EL (cell line): ENCODE results near the gene TRNAU1AP.
"Not testable (repeated sequence)": the region's sequence is repeated elsewhere in the genome, so short reads cannot be mapped to it uniquely, and the experiment has no call there.

Experiments
- DNase-seq: peaks from one replicate; pipeline ENCODE4 v3.0.0-alpha.2; 2016

Gene TRNAU1AP

DNA sequence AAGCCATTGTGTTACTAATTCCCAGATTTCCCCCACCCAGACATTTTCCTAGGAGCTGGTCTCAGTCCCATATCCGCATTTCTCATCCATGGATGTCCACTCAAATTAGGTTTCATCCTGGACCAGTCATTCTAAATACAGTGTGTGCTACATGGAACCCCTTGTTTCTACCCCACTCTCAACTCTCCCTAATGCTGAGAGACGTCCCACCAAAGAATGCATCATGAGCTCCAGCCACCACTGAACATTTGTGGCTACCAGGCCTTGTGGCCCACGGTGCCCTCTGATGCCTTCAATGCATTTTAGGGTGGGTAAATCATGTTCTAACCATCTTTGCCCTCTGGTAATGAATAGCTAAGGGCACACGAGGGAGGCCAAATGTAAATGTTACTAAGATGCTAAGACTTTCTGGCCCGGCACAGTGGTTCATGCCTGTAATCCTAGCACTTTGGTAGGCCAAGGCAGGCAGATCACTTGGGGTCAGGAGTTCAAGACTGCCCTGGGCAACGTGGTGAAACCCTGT lies 25.9 kb downstream of the TRNAU1AP start:
- peak; percentile 15 for DNase-seq

DNA sequence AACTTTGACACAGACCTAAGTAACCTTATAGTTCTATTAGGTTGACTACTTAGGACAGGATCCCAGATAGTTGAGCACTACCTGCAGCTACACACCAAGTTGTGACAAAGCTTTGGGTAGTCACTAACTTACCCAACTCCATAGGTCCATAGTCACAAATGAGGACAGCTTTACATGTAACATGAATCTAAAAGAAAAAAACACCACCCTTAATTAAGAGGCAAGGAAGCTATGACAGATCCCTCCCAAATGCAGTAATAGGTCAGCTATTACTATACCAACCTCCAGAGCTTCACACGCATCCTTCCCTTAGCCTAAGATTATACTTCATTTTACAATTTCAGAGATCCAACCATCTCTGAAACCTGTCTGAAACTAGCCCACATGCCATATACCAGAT lies 26.5 kb downstream of the TRNAU1AP start:
- peak; percentile 15 for DNase-seq

DNA sequence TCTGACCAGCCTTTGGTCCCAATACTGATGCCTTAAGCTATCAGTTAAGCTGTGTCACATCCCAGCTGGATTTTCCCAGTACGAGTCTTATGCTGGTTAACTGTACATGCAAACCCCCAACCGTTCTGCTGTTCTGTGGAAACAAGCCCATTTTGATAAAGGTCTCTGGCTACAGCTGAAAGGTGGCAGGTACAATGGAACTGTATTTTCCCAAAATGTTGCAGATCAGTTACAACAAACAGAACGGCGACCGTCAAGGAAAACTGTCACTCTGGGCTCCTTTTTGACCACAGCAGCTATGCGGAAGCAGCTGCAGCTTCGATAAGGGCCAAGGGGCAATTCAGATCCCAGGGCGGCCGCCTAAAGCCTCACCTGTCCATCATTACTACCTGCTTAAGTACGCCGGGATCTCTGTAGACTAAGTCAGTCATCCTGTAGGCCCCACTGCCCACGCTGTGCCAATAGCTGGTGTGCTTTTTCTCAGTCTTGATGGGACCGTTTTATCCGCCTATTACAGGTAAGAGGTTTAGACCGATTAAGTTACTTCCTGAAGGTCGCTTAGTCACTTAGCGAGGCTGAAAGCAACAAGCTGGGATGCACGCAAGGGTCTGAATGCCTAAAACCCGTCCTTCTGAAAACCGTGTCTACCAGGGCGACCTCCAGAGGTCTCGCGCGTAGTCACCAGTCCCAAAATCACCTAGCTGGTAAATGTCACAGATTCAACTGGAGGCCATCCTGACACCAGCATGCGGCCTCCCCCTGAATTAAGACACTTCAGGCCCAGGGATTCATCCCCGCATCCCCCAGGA lies 28.0 kb downstream of the TRNAU1AP start:
- DNase-seq, result peak; percentile 34

DNA sequence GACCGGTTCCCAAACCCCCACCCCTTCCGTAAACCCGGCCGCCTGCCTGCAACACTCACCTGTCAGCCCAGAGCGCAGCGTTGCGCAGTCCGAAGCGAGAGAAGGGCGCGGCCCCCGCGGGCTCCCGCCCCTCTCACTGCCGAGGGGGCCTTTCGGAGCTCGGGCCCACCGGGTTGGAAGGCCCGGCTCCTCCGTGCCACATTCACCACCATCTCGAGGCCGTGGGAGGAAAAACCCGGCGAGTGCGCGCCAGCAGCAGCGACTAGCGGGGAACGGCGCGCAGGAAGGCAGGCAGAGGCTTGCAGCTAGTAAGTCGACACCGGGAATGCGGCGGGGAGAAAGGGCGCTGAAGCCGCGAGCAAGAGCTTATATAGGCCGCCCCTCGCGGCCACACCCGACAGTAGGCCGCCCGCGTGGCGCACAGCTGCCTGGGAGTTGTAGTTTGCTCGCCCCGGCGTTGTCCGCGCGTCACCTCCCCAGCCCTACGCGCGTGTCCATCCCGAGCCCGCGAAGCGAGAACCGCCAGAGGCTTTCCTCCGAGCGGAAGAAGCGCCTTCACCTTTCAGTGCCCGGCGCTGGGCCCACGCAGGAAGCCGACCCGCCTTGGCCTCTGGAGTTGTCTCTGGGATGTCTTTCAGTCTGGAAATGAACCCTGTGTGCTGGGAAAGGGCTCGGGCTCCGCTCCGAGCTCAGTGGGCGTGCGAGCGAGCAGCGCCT lies 28.8 kb downstream of the TRNAU1AP start:
- peak; percentile 96 for DNase-seq

DNA sequence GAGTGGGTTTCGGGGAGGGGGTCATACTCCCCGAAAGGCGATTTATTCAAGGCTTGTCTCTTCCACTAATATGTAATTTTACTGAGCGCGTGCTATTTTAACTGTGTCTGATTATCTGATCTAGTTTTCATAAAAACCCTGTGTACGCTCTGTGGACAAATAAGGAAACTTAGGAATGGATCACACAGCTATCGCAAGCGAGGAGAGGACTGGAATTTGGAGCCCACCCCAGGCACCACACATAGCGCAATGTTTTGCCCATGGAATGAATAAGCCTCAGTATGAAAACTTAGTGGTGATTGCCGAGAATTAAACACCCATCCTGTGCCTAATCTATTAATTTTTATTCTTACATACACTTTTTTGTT lies 29.3 kb downstream of the TRNAU1AP start:
- peak; percentile 47 for DNase-seq

DNA sequence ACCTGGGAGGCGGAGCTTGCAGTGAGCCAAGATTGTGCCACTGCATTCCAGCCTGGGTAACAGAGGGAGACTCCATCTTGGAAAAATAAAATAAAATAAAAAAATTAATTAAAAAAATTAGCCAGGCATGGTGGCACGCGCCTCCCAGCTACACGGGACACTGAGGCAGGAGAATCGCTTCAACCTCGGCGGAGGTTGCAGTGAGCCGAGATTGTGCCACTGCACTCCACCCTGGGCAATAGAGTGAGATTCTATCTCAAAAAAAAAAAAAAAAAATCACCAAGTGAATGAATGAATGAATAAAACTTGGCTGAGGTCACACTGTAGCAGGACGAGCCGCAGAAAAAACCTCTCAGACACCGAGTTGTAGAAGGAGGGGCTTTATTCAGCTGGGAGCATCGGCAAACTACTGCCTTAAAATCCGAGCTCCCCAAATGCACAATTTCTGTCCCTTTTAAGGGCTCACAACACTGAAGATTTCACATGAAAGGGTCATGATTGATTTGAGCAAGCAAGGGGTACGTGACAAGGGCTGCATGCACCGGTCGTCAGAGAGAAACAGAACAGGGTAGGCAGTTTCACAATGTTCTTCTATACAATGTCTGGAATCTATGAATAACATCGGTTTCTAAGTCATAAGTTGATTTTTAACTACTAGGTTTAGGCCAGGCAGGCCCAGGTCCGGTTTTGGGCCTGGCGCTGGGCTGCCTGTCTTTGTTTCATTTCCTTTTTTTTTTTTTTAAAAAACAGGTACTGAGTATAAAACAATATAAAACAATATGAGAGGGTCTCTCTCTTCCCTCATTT lies 33.9 kb downstream of the TRNAU1AP start:
- DNase-seq, result not testable (repeated sequence)

DNA sequence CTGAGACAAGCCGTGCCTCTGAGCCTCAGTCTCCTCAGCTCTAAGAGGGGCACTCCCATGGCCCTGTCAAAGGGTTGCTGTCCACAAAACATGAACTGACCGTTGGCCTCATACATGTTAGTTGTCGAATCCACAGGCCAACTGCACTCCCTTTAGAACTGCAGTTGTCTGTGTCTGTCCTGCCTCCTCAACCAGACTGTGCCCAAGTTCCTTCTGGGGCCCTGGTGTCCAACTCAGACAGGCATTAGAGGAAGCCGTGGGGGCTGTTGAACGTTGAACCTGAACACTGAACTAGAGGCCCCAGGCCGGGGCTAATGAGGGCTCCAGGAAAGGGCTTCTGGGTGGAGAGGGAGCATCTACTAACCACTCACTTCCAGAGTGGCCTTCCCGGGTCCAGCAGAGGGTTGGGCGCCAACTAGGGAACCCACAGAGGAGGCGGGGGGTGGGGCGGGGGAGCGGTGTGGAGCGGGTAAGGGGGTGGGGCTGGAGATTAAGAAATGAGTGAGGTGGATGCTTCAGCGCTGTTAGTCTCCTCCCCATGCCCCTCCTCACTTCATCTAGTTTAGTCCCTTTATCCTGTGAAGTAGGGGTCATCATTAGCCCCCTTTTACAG lies 38.9 kb downstream of the TRNAU1AP start, which contains the start of gene RAB42:
TSS of gene RAB42 (plus strand) at position 558 of the 613 bp plus-strand sequence. CDS start 247 bp downstream, outside the sequence.
- peak; percentile 57 for DNase-seq

DNA sequence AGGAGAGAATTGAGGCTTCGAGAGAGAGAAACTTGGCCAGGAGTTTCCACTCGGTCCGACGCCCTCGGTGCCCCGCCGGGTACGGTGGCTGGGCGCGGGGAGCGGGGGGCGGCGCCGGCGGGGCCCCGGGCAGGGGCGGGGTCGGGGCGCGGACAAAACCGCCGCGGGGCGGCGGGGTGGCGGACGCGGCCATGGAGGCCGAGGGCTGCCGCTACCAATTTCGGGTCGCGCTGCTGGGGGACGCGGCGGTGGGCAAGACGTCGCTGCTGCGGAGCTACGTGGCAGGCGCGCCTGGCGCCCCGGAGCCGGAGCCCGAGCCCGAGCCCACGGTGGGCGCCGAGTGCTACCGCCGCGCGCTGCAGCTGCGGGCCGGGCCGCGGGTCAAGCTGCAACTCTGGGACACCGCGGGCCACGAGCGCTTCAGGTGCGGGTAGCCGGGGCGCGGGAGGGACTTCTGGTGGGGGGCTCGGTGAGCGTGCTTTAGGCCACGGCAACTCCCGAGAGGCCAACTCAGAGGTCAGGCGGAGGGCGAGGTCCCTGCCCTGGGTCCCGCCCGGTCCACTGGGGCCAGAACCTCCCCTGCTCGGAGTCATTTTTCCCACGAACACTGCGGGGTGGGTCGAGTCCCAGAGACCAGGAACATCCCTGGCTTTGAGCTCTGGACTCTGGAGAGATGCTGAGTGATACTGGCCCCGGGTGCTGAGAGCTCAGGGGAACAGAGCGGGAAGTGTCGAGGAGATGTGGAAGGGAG lies 39.6 kb downstream of the TRNAU1AP start:
- peak; percentile 21 for DNase-seq

DNA sequence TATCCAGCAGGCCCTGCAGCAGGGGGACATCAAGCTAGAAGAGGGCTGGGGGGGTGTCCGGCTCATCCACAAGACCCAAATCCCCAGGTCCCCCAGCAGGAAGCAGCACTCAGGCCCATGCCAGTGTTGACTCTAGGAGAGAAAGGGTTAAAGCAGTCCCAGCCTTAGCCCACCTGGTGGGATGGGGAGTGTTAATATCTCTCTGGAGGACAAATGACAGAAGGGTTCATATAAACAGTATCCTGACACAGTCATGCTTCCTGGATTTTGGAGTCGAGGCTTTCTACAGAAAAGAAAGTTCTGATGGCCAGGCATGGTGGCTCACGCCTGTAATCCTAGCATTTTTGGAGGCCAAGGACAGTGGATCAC lies 41.1 kb downstream of the TRNAU1AP start:
- DNase-seq, result not testable (repeated sequence)

DNA sequence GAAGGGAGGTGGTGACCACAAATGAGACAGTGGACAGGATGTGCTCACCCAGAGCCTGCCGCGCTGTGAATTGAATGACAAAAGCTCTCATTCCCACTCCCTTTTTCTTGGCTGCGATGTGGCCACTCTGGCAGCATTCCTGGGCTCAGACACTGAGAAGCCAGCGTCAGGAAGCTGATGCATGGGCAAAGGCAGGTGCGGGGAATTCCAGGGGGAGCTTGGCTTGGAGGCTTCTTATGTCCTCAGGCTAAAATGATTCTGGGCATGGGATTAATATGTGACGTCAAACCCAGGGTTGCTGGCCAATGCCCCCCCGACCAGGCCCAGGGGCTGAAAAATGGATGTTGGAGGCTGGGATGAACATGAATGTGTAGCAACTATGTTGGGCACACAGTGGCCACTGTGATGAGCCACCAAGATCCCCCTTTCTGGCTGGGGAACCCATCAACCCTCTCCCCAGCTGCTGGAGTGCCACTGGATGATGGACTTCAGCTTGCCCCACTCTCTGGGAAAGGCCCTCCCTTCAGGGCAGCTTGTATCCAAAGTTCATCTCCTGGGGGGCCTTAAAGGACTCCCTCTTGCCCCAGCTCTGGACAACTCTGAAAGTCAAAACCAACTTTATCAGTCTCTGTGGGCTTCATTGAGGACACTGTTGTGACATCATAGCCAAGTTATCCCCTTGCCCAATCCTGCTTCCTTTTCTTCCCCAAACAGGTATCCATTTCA lies 42.0 kb downstream of the TRNAU1AP start:
- peak; percentile 62 for DNase-seq

DNA sequence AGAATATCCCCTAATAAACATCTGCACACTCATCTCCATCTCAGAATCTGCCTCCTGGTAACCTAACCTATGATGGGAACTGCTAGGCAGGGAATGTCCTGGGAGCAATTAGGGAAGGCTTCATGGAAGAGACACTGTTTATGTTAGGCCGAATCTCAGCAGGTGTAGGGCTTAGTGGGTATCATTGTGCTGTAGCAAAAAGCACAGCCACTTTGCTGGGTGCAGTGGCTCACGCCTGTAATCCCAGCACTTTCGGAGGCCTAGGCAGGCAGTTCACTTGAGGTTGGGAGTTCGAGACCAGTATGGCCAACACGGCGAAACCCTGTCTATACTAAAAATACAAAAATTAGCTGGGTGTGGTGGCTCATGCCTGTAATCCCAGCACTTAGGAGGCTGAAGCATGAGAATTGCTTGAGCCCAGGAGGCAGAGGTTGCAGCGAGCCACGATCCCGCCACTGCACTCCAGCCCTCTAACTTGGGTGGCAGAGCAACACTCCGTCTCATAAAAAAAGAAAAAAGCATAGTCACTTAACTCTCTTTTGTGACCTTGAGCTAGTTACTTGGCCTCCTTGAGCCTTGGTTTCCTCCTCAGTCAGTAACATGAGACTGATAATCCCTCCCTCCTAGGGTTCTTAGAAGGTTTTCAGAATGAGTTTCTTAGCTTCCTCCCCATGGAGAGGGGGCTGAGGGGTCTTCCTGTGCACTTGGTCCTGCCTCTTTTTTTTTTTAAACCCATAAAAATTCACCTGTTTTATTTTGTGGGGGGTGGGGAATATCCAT lies 42.7 kb downstream of the TRNAU1AP start:
- DNase-seq, result no peak

DNA sequence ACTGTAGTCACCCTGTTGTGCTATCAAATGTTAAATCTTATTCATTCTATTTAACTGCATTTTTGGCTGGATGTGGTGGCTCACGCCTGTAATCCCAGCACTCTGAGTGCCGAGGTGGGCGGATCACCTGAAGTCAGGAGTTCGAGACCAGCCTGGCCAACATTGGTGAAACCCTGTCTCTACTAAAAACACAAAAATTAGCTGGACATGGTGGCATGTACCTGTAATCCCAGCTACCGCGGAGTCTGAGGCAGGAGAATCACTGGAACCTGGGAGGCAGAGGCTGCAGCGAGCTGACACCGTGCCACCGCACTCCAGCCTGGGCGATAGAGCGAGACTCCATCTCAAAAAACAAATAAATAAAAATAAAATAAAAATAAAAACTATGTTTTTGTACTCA lies 43.4 kb downstream of the TRNAU1AP start:
- not testable (repeated sequence) for DNase-seq

DNA sequence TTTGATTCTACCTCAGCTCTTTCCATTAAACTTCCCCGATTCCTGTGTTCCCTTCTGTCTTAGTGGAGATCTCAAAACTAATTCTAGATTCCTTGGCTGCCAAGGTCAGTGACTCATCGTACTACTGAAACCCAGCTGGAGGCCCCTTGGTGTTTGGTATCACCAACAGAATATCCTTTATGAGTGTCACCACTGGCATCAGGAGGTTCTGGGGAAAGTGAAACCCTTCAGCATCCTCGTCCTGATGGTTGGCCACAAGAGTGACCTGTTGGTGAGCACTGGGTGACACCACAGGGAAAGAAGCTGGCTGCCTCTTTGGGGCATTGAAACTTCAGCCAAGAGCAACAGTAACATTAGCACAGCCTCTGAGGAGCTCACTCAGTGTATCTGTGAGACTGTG lies 48.8 kb downstream of the TRNAU1AP start:
- peak; percentile 96 for DNase-seq

DNA sequence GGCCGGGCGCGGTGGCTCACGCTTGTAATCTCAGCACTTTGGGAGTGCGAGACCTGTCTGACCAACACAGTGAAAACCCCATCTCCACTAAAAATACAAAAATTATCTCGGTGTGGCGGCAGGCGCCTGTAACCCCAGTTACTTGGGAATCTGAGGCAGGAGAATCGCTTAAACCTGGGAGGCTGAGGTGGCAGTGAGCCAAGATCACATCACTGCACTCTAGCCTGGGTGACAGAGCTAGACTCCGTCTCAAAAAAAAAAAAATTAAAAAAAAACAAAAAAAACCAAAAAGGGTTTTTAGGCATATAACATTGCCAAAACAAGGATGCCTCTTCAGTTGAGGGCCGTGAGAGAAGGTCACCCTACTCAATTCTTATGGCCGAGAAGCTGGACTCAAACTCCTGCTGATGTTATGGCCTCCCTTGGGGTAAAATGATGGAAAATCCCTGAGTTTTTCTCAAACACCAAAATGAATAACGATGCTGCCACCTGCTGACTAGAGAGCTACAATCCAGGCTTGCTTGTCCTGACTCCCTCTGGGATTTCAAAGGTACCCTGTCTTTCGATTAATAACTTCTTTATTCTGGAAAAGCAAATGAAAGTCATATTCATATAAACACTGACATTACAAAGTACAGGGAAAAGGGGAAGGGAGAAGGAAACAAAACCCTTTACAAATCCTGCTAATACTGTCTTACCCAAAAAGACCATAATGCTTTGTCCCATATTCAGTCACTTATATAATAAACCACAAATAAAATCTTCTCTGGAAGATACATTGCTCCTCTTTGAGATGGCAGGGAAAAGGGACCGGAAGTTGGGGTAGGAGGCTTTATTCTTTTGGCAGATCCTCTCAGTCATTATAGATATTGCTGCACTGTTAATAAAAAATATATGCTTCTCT lies 49.9 kb downstream of the TRNAU1AP start:
- DNase-seq, result peak; percentile 85

DNA sequence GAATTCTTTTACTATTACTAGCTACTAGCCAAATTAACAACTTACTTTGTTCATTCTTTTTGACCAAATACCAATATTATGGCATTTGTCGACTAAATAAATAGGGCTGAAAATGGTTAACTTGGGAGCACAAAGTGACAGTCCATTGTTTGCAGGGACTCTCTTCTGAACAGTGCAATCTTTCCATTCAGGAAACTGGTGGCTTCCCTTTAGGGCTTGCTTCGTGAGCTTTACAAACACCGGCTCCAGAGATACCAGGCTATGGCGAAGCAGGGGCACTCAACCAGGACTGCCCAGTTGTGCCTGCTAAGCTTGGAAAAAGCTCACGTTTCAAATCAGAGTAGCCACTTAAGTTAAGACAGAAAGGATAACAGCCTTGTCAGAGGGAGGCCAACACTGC lies 51.5 kb downstream of the TRNAU1AP start:
- no peak for DNase-seq

DNA sequence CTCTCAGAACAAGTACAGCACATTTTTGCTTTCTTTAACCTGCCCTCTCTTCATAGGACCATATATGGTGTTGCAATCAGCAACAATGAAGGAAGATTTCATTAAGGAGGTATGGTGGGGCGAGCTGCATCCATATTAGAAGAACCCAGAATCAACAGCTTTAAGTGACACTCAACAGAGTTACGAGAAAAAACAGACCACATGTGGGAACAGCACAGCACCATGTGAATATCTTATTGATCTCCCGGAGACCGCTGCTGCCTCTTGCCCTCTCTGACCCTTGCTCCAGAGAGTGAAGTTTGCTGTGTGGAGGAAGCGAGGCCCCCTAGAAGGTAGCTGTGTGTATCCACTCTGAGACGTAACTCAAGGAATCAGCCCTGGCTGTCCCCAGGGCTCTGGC lies 52.1 kb downstream of the TRNAU1AP start:
- DNase-seq, result no peak

DNA sequence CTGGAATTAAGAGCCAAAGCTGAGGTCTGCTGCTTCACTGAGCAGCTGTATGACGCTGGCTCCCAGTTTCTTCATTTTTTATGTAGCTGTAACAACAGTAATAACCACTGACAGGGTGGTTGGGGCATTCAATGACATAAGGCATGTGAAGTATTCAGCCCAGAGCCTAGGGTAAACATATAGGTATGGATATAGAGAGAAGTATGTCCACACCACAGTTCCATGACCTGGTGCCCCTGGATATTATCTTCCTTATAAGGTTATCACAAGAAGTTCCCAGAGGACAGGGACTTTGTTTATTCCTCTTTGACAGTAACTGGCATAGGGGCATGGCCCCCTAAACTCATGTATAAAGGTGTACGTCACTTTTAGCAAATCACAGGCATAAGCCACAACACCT lies 53.9 kb downstream of the TRNAU1AP start:
- no peak for DNase-seq

DNA sequence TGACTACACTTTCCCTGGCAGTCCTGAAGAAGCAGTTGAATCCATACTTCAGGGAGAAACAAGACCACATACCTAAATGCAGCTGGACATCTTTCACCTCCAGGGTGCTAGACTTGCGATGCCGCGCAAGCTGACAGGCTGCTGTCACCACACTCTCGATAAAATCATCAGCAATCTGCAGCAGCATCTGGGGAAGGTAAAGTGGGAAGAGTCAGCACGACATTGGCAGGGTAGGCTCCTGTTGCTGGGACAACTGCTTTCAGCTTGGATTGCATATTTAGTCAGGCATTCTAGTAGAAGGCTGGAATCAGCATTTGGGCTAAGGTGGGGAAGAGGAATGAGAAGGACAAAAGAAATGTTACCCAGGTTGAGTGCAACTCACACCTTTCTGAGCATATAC lies 60.3 kb downstream of the TRNAU1AP start:
- no peak for DNase-seq
